Thyroid gland (tissue), 4 donors: ENCODE data around the gene MAFG.

Source experiments
- CTCF ChIP-seq, 6 experiments: fragments of 200-600 bp in 3 of 6; fragments of 450-650 bp in 3 of 6; sonication (generic) in 3 of 6; IDR thresholded peaks; one replicate each; pipeline ENCODE4 v1.5.1; 2016 to 2019; ENCODE audit warnings: antibody characterized with exemption in 6 of 6, mild to moderate bottlenecking in 2 of 6, inconsistent platforms in 1 of 6, moderate library complexity in 1 of 6
- POLR2A ChIP-seq, 2 donors: fragments of 450-650 bp; IDR thresholded peaks; one replicate each; pipeline ENCODE4 v1.6.1; 2017; ENCODE audit warnings: antibody characterized with exemption in 2 of 2, mild to moderate bottlenecking in 2 of 2, moderate library complexity in 1 of 2

GRCh38 chr17:81952792-81953228, 25.3 kb upstream of the MAFG start:
- TF ChIP-seq POLR2A (IDR thresholded peaks at IDR 0.05) = no peak
- no peak for TF ChIP-seq CTCF (IDR thresholded peaks at IDR 0.05)
